Testis (tissue), 2 donors: ENCODE data around the gene CDH20.

Source experiments
- POLR2A ChIP-seq: fragments of 450-650 bp; IDR thresholded peaks from one replicate; pipeline ENCODE4 v1.6.1; 2017; ENCODE audit warnings: antibody characterized with exemption, mild to moderate bottlenecking, moderate library complexity
- TF ChIP-seq, protein P1 (sequence below), 3 experiments: fragments of 450-650 bp in 2 of 3; fragments of 200-600 bp in 1 of 3; sonication (generic) in 1 of 3; IDR thresholded peaks; one replicate each; pipeline ENCODE4 v1.5.1; 2016 to 2019; ENCODE audit warnings: antibody characterized with exemption in 3 of 3, mild to moderate bottlenecking in 2 of 3, moderate library complexity in 1 of 3

DNA sequence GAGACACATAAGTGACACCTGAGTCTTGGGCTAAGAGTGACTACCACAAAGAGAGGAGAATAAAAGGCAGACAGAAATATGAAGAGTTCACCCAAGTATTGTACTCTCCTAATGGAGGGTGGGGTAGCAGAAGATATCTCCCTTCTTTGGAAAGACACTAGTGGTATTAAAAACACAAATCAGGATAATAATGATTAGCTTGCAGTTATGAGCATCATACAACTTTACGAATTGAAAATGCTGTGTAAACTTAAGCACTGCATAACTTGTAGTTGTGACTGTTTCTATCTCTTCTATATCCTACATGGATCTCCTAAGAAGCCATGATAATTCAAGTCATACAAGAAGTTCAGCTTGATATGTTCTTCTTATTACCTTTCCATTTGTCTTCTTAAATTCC is 38.1 kb upstream of the CDH20 start:
- TF ChIP-seq, protein P1, sequence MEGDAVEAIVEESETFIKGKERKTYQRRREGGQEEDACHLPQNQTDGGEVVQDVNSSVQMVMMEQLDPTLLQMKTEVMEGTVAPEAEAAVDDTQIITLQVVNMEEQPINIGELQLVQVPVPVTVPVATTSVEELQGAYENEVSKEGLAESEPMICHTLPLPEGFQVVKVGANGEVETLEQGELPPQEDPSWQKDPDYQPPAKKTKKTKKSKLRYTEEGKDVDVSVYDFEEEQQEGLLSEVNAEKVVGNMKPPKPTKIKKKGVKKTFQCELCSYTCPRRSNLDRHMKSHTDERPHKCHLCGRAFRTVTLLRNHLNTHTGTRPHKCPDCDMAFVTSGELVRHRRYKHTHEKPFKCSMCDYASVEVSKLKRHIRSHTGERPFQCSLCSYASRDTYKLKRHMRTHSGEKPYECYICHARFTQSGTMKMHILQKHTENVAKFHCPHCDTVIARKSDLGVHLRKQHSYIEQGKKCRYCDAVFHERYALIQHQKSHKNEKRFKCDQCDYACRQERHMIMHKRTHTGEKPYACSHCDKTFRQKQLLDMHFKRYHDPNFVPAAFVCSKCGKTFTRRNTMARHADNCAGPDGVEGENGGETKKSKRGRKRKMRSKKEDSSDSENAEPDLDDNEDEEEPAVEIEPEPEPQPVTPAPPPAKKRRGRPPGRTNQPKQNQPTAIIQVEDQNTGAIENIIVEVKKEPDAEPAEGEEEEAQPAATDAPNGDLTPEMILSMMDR (IDR thresholded peaks at IDR 0.05): no peak
- TF ChIP-seq POLR2A: no peak
